ENCODE results near the gene MRPS5. TPM values are rescaled to one million over a fixed set of nuclear protein-coding genes. Genes with fewer than 3 reads are reported as not detected.
A peak's percentile ranks its signal among the peaks of the same experiment; 100 is the strongest.

The MRPS5 gene
- total RNA-seq, 1 donor from 2014 or later: 60.7 TPM

- no peak overlapping the region for H3K4me3 Mint-ChIP-seq
- no peak for TF ChIP-seq CTCF (conservative IDR thresholded peaks at IDR 0.05)
- H3K27ac Mint-ChIP-seq (ENCODE audit: unreplicated experiment): peak overlapping the region; percentile 87
- H3K9me3 Mint-ChIP-seq: no peaks in the 10 kb centered on the region
- peaks cover 21% of the 10 kb centered on the region for H3K27me3 Mint-ChIP-seq (ENCODE audit: low read depth)
- no peaks in the 10 kb centered on the region for H3K36me3 Mint-ChIP-seq (ENCODE audit: low read depth)
- peaks cover 74% of the 10 kb centered on the region for H3K4me1 Mint-ChIP-seq
- no peak for DNase-seq (ENCODE audit: low read depth, low spot score)
These were observed 62.5 kb downstream of the MRPS5 start for GRCh38 chr2:95058989-95059641.

- H3K27ac Mint-ChIP-seq (ENCODE audit: unreplicated experiment): peak overlapping the region; percentile 87
- H3K4me1 Mint-ChIP-seq: peaks cover 74% of the 10 kb centered on the region
- H3K27me3 Mint-ChIP-seq (ENCODE audit: low read depth): peaks cover 24% of the 10 kb centered on the region
- H3K9me3 Mint-ChIP-seq: no peaks in the 10 kb centered on the region
- H3K4me3 Mint-ChIP-seq: peak overlapping the region; percentile 31
- H3K36me3 Mint-ChIP-seq (ENCODE audit: low read depth): no peaks in the 10 kb centered on the region
- no peak for DNase-seq (ENCODE audit: low read depth, low spot score)
- no peak for TF ChIP-seq CTCF (conservative IDR thresholded peaks at IDR 0.05)
These were observed 63.1 kb downstream of the MRPS5 start for GRCh38 chr2:95058466-95058988.

DNA sequence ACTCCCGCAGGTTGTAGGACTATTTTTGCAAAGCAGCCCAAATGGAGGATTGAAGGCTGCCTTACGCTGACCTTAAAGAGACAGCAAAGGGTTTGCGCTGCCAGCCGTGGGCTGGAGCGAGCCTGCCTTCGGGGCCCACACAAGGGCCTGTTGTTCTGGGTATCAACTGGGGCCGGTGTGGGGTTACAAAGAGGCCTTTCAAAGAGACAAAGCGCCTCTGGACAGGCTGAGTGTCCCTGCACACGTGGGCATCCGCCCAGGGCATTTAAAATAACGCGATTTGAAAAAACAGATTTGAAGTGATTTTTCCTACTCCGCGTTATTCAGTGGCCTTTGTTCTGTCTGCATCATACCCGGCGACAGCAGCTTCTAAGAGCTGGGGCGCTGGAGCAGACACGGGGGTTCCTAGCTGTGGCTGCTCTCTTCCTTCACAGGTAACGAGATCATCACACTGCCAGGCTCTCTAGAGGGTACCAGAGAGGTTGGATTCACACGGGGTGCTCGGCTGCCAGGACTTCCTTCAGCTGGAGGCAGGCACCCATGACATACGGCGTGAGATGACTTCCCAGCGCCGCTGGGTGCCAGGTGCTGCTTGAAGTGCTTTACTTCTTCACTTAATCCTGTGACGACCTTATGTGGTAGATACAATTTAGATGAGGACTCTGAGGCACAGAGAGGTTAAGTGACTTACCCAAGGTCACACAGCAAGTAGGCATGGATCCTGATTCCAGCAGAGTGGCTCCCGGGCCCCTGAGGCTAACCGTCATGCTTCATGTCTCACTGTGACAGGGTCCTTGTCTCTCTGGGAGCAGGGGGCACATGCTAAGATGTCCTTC is 63.9 kb downstream of the MRPS5 start:
- Mint-ChIP-seq H3K9me3 (no peaks in the 10 kb centered on the region), H3K36me3 (ENCODE audit: low read depth) (no peaks in the 10 kb centered on the region), H3K4me3 (peak overlapping the region; percentile 82), H3K27me3 (ENCODE audit: low read depth) (peaks cover 24% of the 10 kb centered on the region), H3K27ac (ENCODE audit: unreplicated experiment) (peak overlapping the region; percentile 94), H3K4me1 (peaks cover 69% of the 10 kb centered on the region)
- TF ChIP-seq CTCF (conservative IDR thresholded peaks at IDR 0.05): no peak
- DNase-seq (ENCODE audit: low read depth, low spot score): peak; percentile 51

- Mint-ChIP-seq H3K9me3 (no peaks in the 10 kb centered on the region), H3K36me3 (ENCODE audit: low read depth) (no peaks in the 10 kb centered on the region), H3K27ac (ENCODE audit: unreplicated experiment) (peak overlapping the region; percentile 94), H3K4me1 (peaks cover 60% of the 10 kb centered on the region), H3K27me3 (ENCODE audit: low read depth) (peaks cover 24% of the 10 kb centered on the region), H3K4me3 (peak overlapping the region; percentile 82)
- no peak for DNase-seq (ENCODE audit: low read depth, low spot score)
- TF ChIP-seq CTCF (conservative IDR thresholded peaks at IDR 0.05): no peak
These were observed 64.8 kb downstream of the MRPS5 start for GRCh38 chr2:95056461-95057459.

DNA sequence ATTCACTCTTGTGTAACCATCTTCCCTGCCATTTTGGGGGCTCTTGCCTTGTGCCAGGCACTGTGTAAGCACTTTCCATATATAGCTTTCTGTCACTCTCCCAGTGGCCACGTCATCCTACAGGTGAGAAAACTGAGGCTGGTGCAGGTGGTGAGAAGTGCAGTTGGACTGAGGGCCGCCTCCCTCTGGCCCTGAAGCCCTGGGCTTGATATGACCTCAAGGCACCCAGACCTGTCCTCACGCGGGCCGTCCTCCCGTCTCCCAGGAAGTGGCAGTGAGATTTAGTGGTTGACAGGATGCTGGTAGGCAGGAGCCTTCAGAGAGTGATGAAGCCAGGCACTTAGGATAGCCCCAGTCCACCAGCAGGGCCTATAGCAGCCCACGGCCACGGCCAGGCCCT is 65.6 kb downstream of the MRPS5 start:
- no peak for DNase-seq (ENCODE audit: low read depth, low spot score)

More for the DNA sequence above, 65.6 kb downstream of the MRPS5 start:
- Mint-ChIP-seq H3K4me3 (no peak overlapping the region), H3K27me3 (ENCODE audit: low read depth) (peaks cover 27% of the 10 kb centered on the region), H3K27ac (ENCODE audit: unreplicated experiment) (no peak overlapping the region), H3K9me3 (no peaks in the 10 kb centered on the region), H3K36me3 (ENCODE audit: low read depth) (no peaks in the 10 kb centered on the region), H3K4me1 (peaks cover 60% of the 10 kb centered on the region)
- TF ChIP-seq CTCF (conservative IDR thresholded peaks at IDR 0.05): no peak
